Stimulated activated CD4-positive, alpha-beta T cell treated with anti-CD3 and anti-CD28 coated beads, Interleukin-12 subunit alpha, Interleukin-12 subunit beta, amount 100 ng/mL, for 24 hours (primary cell): ENCODE results near the gene CERS6.

Source experiments
- DNase-seq, 2 experiments: peaks; one replicate each; pipeline ENCODE4 v3.0.0-alpha.2; 2020; ENCODE audit warnings: low read depth in 2 of 2

The CERS6 gene

GRCh38 chr2:168667156-168667555, 211.1 kb downstream of the CERS6 start:
- no peak for DNase-seq

GRCh38 chr2:168669151-168669550, 213.1 kb downstream of the CERS6 start:
- DNase-seq = no peak

GRCh38 chr2:168670478-168670877, 214.4 kb downstream of the CERS6 start:
- no peak for DNase-seq

GRCh38 chr2:168671932-168672331, 215.9 kb downstream of the CERS6 start:
- DNase-seq = no peak

- DNase-seq = no peak
Observed at GRCh38 chr2:168673265-168674189, 217.5 kb downstream of the CERS6 start.

GRCh38 chr2:168678153-168678853, 222.2 kb downstream of the CERS6 start:
- no peak for DNase-seq

GRCh38 chr2:168679081-168679480, 223.0 kb downstream of the CERS6 start:
- no peak for DNase-seq

GRCh38 chr2:168679741-168680310, 223.8 kb downstream of the CERS6 start:
- no peak for DNase-seq

- DNase-seq = no peak
Observed at GRCh38 chr2:168683996-168684395, 227.9 kb downstream of the CERS6 start.

- no peak for DNase-seq
Observed at GRCh38 chr2:168684921-168685599, 229.0 kb downstream of the CERS6 start.

GRCh38 chr2:168685600-168686451, 229.8 kb downstream of the CERS6 start:
- no peak for DNase-seq

GRCh38 chr2:168686452-168687191, 230.6 kb downstream of the CERS6 start:
- no peak for DNase-seq

GRCh38 chr2:168687314-168687713, 231.2 kb downstream of the CERS6 start:
- no peak for DNase-seq

GRCh38 chr2:168690381-168690885, 234.4 kb downstream of the CERS6 start:
- DNase-seq = no peak

- DNase-seq = no peak
Observed at GRCh38 chr2:168691221-168691620, 235.1 kb downstream of the CERS6 start.

- DNase-seq = no peak
Observed at GRCh38 chr2:168692132-168692744, 236.2 kb downstream of the CERS6 start.

- DNase-seq = no peak
Observed at GRCh38 chr2:168694173-168694572, 238.1 kb downstream of the CERS6 start.

- DNase-seq = no peak
Observed at GRCh38 chr2:168694866-168695265, 238.8 kb downstream of the CERS6 start.

- no peak for DNase-seq
Observed at GRCh38 chr2:168697668-168698121, 241.6 kb downstream of the CERS6 start.

- no peak for DNase-seq
Observed at GRCh38 chr2:168698969-168699368, 242.9 kb downstream of the CERS6 start.
